HepG2 (cell line): ENCODE measurements around the gene TSPAN18. TPM values are rescaled to one million over a fixed set of nuclear protein-coding genes. Genes with fewer than 3 reads are reported as not detected.

Source experiments
- ATAC-seq: fragments of 200-7000 bp; cut with Tn5 transposase; 3 replicates; pipeline ENCODE4 v1.9.1; 2020; ENCODE audit warnings: mild to moderate bottlenecking, moderate library complexity
- BruUV-seq: library from RNA; stranded (reverse); fragments of 400-500 nt; replicated peaks from 2 replicates; lab custom pipeline; 2021; lab: Mats Ljungman, UMichigan
- CTCF ChIA-PET: fragments of 300-600 bp; formaldehyde crosslinking; extraction: SDS; loops from one replicate; lab custom pipeline; 2021; ENCODE audit warnings: low total read pairs, inconsistent platforms, low intra/inter-chr PET ratio; lab: Yijun Ruan, JAX
- POLR2A ChIA-PET: fragments of 350-600 bp; sonication (Branson Sonifier 250); formaldehyde crosslinking; loops from one replicate; lab custom pipeline; 2020; ENCODE audit warnings: antibody characterized with exemption, inconsistent platforms; lab: Yijun Ruan, JAX
- DNase-seq: peaks from one replicate; pipeline ENCODE4 v3.0.0-alpha.2; 2015; ENCODE audit warnings: low spot score
- FAIRE-seq: peaks from 3 replicates; lab custom pipeline; 2011; peaks lifted over from hg19 to GRCh38; lab: Jason Lieb, UNC
- H2AFZ ChIP-seq: one replicate; pipeline ENCODE4 v1.6.1; 2011; ENCODE audit warnings: low read length, inconsistent platforms
- H3K27ac ChIP-seq: fragments of 300-600 bp; 3 replicates; pipeline ENCODE4 v1.8.0; 2011; ENCODE audit warnings: mixed run types, mild to moderate bottlenecking, mixed read lengths, low read length, inconsistent platforms; ENCODE audit not compliant: insufficient read depth; ENCODE audit errors: extremely low read length
- H3K27me3 ChIP-seq, 2 experiments: fragments of 200-600 bp in 1 of 2; 2 replicates in 1 of 2; 3 replicates in 1 of 2; pipeline versions ENCODE4 v1.6.0 to v1.8.0; 2011; ENCODE audit warnings: low read length in 2 of 2, mild to moderate bottlenecking in 2 of 2, moderate library complexity in 2 of 2, inconsistent platforms in 1 of 2; ENCODE audit not compliant: insufficient read depth in 2 of 2, control insufficient read depth in 1 of 2
- H3K36me3 ChIP-seq, 2 experiments: fragments of 200-600 bp in 1 of 2; replicated peaks in 1 of 2; 2 replicates in 1 of 2; 3 replicates in 1 of 2; pipeline versions ENCODE4 v1.5.1 to v1.8.0; 2011; ENCODE audit warnings: low read length in 2 of 2, inconsistent platforms in 1 of 2; ENCODE audit not compliant: insufficient read depth in 2 of 2, control insufficient read depth in 1 of 2
- H3K4me1 ChIP-seq: 2 replicates; pipeline ENCODE4 v1.5.1; 2012; ENCODE audit warnings: low read length, inconsistent platforms; ENCODE audit not compliant: insufficient read depth
- H3K4me2 ChIP-seq: 2 replicates; pipeline ENCODE4 v1.6.0; 2011; ENCODE audit warnings: low read depth, low read length, inconsistent platforms
- H3K4me3 ChIP-seq, 3 experiments: fragments of 200-600 bp in 1 of 3; sonication (generic), shearing (Covaris generic) in 1 of 3; replicated peaks in 1 of 3; 2 replicates each; pipeline ENCODE4 v1.5.1; 2011 to 2016; ENCODE audit warnings: low read length in 3 of 3, inconsistent platforms in 2 of 3, low read depth in 2 of 3, mild to moderate bottlenecking in 2 of 3, control low read depth in 1 of 3, mixed read lengths in 1 of 3; ENCODE audit not compliant: insufficient read depth in 1 of 3
- H3K79me2 ChIP-seq: one replicate; pipeline ENCODE4 v1.6.1; 2011; ENCODE audit warnings: low read length, inconsistent platforms; ENCODE audit not compliant: insufficient read depth
- H3K9ac ChIP-seq: 2 replicates; pipeline ENCODE4 v1.6.0; 2011; ENCODE audit warnings: mild to moderate bottlenecking, low read depth, low read length, inconsistent platforms; ENCODE audit not compliant: insufficient read depth
- H3K9me3 ChIP-seq: 2 replicates; pipeline ENCODE4 v1.5.1; 2012; ENCODE audit warnings: mild to moderate bottlenecking, low read length
- H4K20me1 ChIP-seq: 2 replicates; pipeline ENCODE4 v1.6.0; 2011; ENCODE audit warnings: inconsistent platforms, mild to moderate bottlenecking, low read length, moderate library complexity; ENCODE audit not compliant: insufficient read depth
- ATRX ChIP-seq: sonication (generic); formaldehyde crosslinking; IDR thresholded peaks from 2 replicates; pipeline ENCODE4 v1.4.0; 2020; ENCODE audit warnings: missing genetic modification reagents, borderline replicate concordance
- MEF2D ChIP-seq: sonication (generic); formaldehyde crosslinking; IDR thresholded peaks from 2 replicates; pipeline ENCODE4 v1.5.1; 2020; ENCODE audit warnings: mild to moderate bottlenecking, missing genetic modification reagents
- RNF2 ChIP-seq: fragments of 450-650 bp; conservative IDR thresholded peaks from 2 replicates; pipeline ENCODE4 v1.6.1; 2016; ENCODE audit warnings: low read depth
- SP140L ChIP-seq: sonication (generic); formaldehyde crosslinking; IDR thresholded peaks from 2 replicates; pipeline ENCODE4 v1.4.0; 2020; ENCODE audit warnings: missing genetic modification reagents, borderline replicate concordance
- TBX2 ChIP-seq: sonication (generic); formaldehyde crosslinking; IDR thresholded peaks from 2 replicates; pipeline ENCODE4 v1.5.0; 2020; ENCODE audit warnings: missing genetic modification reagents, mild to moderate bottlenecking, borderline replicate concordance
- TGIF2 ChIP-seq: IDR thresholded peaks from 2 replicates; pipeline ENCODE4 v1.6.1; 2016; ENCODE audit warnings: control low read depth, missing compliant biosample characterization
- ZBTB10 ChIP-seq: sonication (generic); formaldehyde crosslinking; IDR thresholded peaks from 2 replicates; pipeline ENCODE4 v1.4.0; 2020; ENCODE audit warnings: missing genetic modification reagents, borderline replicate concordance
- ZNF24 ChIP-seq: fragments of 450-650 bp; IDR thresholded peaks from 2 replicates; pipeline ENCODE4 v1.6.1; 2017; ENCODE audit warnings: antibody characterized with exemption, mild to moderate bottlenecking
- ZNF430 ChIP-seq: sonication (generic); formaldehyde crosslinking; IDR thresholded peaks from 2 replicates; pipeline ENCODE4 v1.9.0; 2021; ENCODE audit warnings: mild to moderate bottlenecking, missing genetic modification reagents
- ZNF563 ChIP-seq: sonication (generic); formaldehyde crosslinking; IDR thresholded peaks from 2 replicates; pipeline ENCODE4 v1.8.0; 2022; ENCODE audit warnings: mild to moderate bottlenecking, moderate library complexity, missing genetic modification reagents
- WGBS: methylation state at CpG from one replicate; pipeline ENCODE4 v1.1.6; 2017; ENCODE audit warnings: low lambda C conversion rate; 5-methylcytosine and 5-hydroxymethylcytosine counted together
- in situ Hi-C: cut with HindIII; loops from 2 replicates; pipeline ENCODE4 v1.10.0; 2017; ENCODE audit warnings: low pct_unique_long_range_greater_than_20kb; ENCODE audit not compliant: extremely low pct_ligation_motif_present
- intact Hi-C: fragments of 100-400 bp; cut with micrococcal nuclease; formaldehyde crosslinking; loops from one replicate; pipeline ENCODE4 v1.10.0; 2022; ENCODE audit not compliant: unreplicated experiment
- polyA plus RNA-seq, 8 experiments: library from polyadenylated mRNA; depleted of rRNA in 3 of 8; stranded (reverse) in 7 of 8; unstranded in 1 of 8; fragments of >200 nt; fragmentation: Illumina TruSeq in 4 of 8; extraction: Trizol in 4 of 8; gene quantifications; 2 replicates each; pipeline versions ENCODE4 v1.2.1 to v1.2.3, GENCODE V29; 2011 to 2016; ENCODE audit warnings: low read depth in 4 of 8, missing spikeins in 1 of 8, mixed read lengths in 1 of 8; ENCODE audit not compliant: insufficient read depth in 1 of 8
- total RNA-seq, 5 experiments: library from RNA; depleted of rRNA; stranded (reverse); fragments of >200 nt; fragmentation: Illumina TruSeq; extraction: Trizol; gene quantifications; 2 replicates each; pipeline ENCODE4 v1.2.3, GENCODE V29; 2016; ENCODE audit warnings: low read depth in 1 of 5
- TF ChIP-seq, protein P1 (sequence below): sonication (generic); formaldehyde crosslinking; IDR thresholded peaks from 2 replicates; pipeline ENCODE4 v1.4.0; 2020; ENCODE audit warnings: missing genetic modification reagents, borderline replicate concordance

The TSPAN18 gene
- total and polyA plus RNA-seq, 2 of the 13 experiments (the other 11 are each of a cell fraction or from before 2014, with no cell fraction given) = not detected

DNA sequence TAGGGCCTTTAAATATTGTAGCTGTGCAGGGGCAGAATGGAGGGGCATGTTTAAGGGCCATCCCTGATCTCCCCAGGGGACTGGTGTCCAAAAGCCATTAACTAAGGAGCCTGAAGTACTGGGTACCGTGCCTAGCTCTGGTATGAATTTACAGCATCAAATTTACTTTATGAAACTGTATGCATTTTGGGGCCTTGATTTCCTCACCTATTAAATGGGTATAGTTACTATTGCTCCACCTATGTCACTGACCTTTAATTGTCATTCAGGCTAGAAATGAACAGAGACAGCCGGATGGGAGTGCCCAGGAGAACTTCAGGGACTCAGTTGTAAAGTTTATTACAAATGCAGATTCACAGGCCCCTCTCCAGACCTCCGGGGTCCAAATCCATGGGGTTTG is 235.7 kb downstream of the TSPAN18 start:
- ATAC-seq (no peak), DNase-seq (no peak), FAIRE-seq (no peak)
- Histone ChIP-seq H3K9me3 (no peaks in the 10 kb centered on the region), H3K27me3 (peaks cover 1 to 23% of the 10 kb centered on the region in 2 experiments; a peak in 4 of 5 replicates), H3K4me2 (no peak overlapping the region), H3K79me2 (no peaks in the 10 kb centered on the region), H3K36me3 (no peaks in the 10 kb centered on the region), H2AFZ (no peak overlapping the region), H4K20me1 (no peaks in the 10 kb centered on the region), H3K4me3 (no peak overlapping the region), H3K4me1 (no peaks in the 10 kb centered on the region), H3K27ac (no peak overlapping the region), H3K9ac (no peak overlapping the region)
- no peak for TF ChIP-seq MEF2D
- TF ChIP-seq TGIF2 (CRISPR knock-in tag) = no peak
- TF ChIP-seq, protein P1, sequence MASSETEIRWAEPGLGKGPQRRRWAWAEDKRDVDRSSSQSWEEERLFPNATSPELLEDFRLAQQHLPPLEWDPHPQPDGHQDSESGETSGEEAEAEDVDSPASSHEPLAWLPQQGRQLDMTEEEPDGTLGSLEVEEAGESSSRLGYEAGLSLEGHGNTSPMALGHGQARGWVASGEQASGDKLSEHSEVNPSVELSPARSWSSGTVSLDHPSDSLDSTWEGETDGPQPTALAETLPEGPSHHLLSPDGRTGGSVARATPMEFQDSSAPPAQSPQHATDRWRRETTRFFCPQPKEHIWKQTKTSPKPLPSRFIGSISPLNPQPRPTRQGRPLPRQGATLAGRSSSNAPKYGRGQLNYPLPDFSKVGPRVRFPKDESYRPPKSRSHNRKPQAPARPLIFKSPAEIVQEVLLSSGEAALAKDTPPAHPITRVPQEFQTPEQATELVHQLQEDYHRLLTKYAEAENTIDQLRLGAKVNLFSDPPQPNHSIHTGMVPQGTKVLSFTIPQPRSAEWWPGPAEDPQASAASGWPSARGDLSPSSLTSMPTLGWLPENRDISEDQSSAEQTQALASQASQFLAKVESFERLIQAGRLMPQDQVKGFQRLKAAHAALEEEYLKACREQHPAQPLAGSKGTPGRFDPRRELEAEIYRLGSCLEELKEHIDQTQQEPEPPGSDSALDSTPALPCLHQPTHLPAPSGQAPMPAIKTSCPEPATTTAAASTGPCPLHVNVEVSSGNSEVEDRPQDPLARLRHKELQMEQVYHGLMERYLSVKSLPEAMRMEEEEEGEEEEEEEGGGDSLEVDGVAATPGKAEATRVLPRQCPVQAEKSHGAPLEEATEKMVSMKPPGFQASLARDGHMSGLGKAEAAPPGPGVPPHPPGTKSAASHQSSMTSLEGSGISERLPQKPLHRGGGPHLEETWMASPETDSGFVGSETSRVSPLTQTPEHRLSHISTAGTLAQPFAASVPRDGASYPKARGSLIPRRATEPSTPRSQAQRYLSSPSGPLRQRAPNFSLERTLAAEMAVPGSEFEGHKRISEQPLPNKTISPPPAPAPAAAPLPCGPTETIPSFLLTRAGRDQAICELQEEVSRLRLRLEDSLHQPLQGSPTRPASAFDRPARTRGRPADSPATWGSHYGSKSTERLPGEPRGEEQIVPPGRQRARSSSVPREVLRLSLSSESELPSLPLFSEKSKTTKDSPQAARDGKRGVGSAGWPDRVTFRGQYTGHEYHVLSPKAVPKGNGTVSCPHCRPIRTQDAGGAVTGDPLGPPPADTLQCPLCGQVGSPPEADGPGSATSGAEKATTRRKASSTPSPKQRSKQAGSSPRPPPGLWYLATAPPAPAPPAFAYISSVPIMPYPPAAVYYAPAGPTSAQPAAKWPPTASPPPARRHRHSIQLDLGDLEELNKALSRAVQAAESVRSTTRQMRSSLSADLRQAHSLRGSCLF = no peak
- no peak for TF ChIP-seq ATRX
- TF ChIP-seq ZNF24 = no peak
- no peak for TF ChIP-seq ZNF563 (CRISPR knock-in tag)
- TF ChIP-seq ZBTB10 (CRISPR knock-in tag) = no peak
- TF ChIP-seq RNF2 = no peak
- TF ChIP-seq SP140L (CRISPR knock-in tag) = no peak
- TF ChIP-seq TBX2 (CRISPR knock-in tag) = no peak
- TF ChIP-seq ZNF430 (CRISPR knock-in tag) = no peak
- WGBS = 0% methylated on average over 3 of the region's 3 CpGs
- POLR2A ChIA-PET = no interaction called here
- intact Hi-C loops = no loop called here
- no TSS peak for BruUV-seq
- CTCF ChIA-PET = no interaction called here
- in situ Hi-C loops = no loop called here
